NCI-H526 (cell line): Measurements from ENCODE around the gene EDC3.
"Not testable (repeated sequence)": the region's sequence is repeated elsewhere in the genome, so short reads cannot be mapped to it uniquely, and the experiment has no call there.

Source experiments
- DNase-seq, 2 experiments: peaks; one replicate each; lab custom pipeline; 2025; lab: John Stamatoyannopoulos, UW

Gene EDC3

GRCh38 chr15:74709892-74710291 lies 14.1 kb upstream of the EDC3 start:
- DNase-seq, result no peak

GRCh38 chr15:74709011-74709410 lies 13.2 kb upstream of the EDC3 start:
- DNase-seq, result no peak

- DNase-seq, result no peak
These were observed 984 bp upstream of the EDC3 start for GRCh38 chr15:74696808-74697207.

GRCh38 chr15:74696398-74696729 lies 540 bp upstream of the EDC3 start:
- DNase-seq, result no peak

- no peak for DNase-seq
These were observed 3.5 kb downstream of the EDC3 start for GRCh38 chr15:74692327-74692726.

- no peak for DNase-seq
These were observed 12.1 kb downstream of the EDC3 start for GRCh38 chr15:74683758-74684157.

- DNase-seq, result no peak
These were observed 12.9 kb downstream of the EDC3 start for GRCh38 chr15:74682954-74683353.

- DNase-seq, result no peak
These were observed 15.4 kb downstream of the EDC3 start for GRCh38 chr15:74680456-74680855.

GRCh38 chr15:74676801-74677200 lies 19.0 kb downstream of the EDC3 start:
- DNase-seq, result no peak

GRCh38 chr15:74674161-74674560 lies 21.7 kb downstream of the EDC3 start:
- no peak for DNase-seq

GRCh38 chr15:74669627-74670026 lies 26.2 kb downstream of the EDC3 start:
- DNase-seq, result no peak

- DNase-seq, result no peak
These were observed 27.8 kb downstream of the EDC3 start for GRCh38 chr15:74667975-74668374.

GRCh38 chr15:74664670-74665069 lies 31.2 kb downstream of the EDC3 start:
- no peak for DNase-seq

- DNase-seq, result no peak
These were observed 31.7 kb downstream of the EDC3 start for GRCh38 chr15:74664028-74664616.

- DNase-seq, result no peak
These were observed 32.4 kb downstream of the EDC3 start for GRCh38 chr15:74663303-74664027.

- DNase-seq, result no peak
These were observed 33.6 kb downstream of the EDC3 start for GRCh38 chr15:74662064-74662860.

GRCh38 chr15:74661280-74661679 lies 34.5 kb downstream of the EDC3 start:
- DNase-seq, result not testable (repeated sequence)

- no peak for DNase-seq
These were observed 38.0 kb downstream of the EDC3 start for GRCh38 chr15:74657846-74658245.

- DNase-seq, result no peak
These were observed 38.8 kb downstream of the EDC3 start for GRCh38 chr15:74656935-74657535.

- DNase-seq, result no peak
These were observed 40.4 kb downstream of the EDC3 start for GRCh38 chr15:74655424-74655823.

- DNase-seq, result no peak
These were observed 42.3 kb downstream of the EDC3 start for GRCh38 chr15:74653426-74654102.

GRCh38 chr15:74651242-74651741 lies 44.5 kb downstream of the EDC3 start:
- no peak for DNase-seq
